Peyer's patch (tissue), 4 donors: ENCODE results near the gene MRPS2. TPM values are rescaled to one million over a fixed set of nuclear protein-coding genes. Genes with fewer than 3 reads are reported as not detected.

Experiments
- DNase-seq, 3 donors: peaks; one replicate each; pipeline ENCODE4 v3.0.0-alpha.2; 2017 to 2019
- H3K27ac ChIP-seq, 4 donors: fragments of 200-600 bp; sonication (generic); one replicate each; pipeline ENCODE4 v1.5.1; 2016 to 2019
- H3K27me3 ChIP-seq, 2 donors: fragments of 200-600 bp; sonication (generic); one replicate each; pipeline ENCODE4 v1.5.1; 2019
- H3K36me3 ChIP-seq, 3 donors: fragments of 200-600 bp; sonication (generic); one replicate each; pipeline ENCODE4 v1.5.1; 2016 to 2019
- H3K4me1 ChIP-seq, 4 donors: fragments of 200-600 bp; sonication (generic); one replicate each; pipeline ENCODE4 v1.5.1; 2016 to 2019
- H3K4me3 ChIP-seq, 4 donors: fragments of 200-600 bp; sonication (generic); 1 replicate in 3 of 4; 2 replicates in 1 of 4; pipeline ENCODE4 v1.5.1; 2016 to 2019; ENCODE audit warnings: mild to moderate bottlenecking in 1 of 4
- H3K9me3 ChIP-seq, 4 donors: fragments of 200-600 bp; sonication (generic); one replicate each; pipeline ENCODE4 v1.5.1; 2016 to 2019; ENCODE audit warnings: mild to moderate bottlenecking in 1 of 4
- POLR2A ChIP-seq, 2 donors: fragments of 450-650 bp; IDR thresholded peaks; one replicate each; pipeline ENCODE4 v1.5.1; 2017; ENCODE audit warnings: antibody characterized with exemption in 2 of 2, mild to moderate bottlenecking in 2 of 2, moderate library complexity in 2 of 2
- total RNA-seq, 4 donors: library from RNA; depleted of rRNA; stranded (reverse); fragments of >200 nt; gene quantifications; one replicate each; pipeline ENCODE4 v1.1.0, GENCODE V29; 2016
- TF ChIP-seq, protein P1 (sequence below), 6 experiments: fragments of 450-650 bp in 4 of 6; fragments of 200-600 bp in 2 of 6; sonication (generic) in 1 of 6; IDR thresholded peaks; one replicate each; pipeline ENCODE4 v1.5.1; 2017 to 2019; ENCODE audit warnings: antibody characterized with exemption in 6 of 6, mild to moderate bottlenecking in 3 of 6, moderate library complexity in 1 of 6

MRPS2 gene
- total RNA-seq, 4 donors from 2014 or later: 22.3 to 42.7 (median 32.4) TPM

- no peaks in the 10 kb centered on the region for H3K27me3 ChIP-seq
- no peaks in the 10 kb centered on the region for H3K36me3 ChIP-seq
- no peaks in the 10 kb centered on the region for H3K9me3 ChIP-seq
- no peak overlapping the region for H3K27ac ChIP-seq
- H3K4me1 ChIP-seq: no peaks in the 10 kb centered on the region
- no peak overlapping the region for H3K4me3 ChIP-seq
- peak in 1 of 3 donors; percentile 23 for DNase-seq
- TF ChIP-seq, protein P1, sequence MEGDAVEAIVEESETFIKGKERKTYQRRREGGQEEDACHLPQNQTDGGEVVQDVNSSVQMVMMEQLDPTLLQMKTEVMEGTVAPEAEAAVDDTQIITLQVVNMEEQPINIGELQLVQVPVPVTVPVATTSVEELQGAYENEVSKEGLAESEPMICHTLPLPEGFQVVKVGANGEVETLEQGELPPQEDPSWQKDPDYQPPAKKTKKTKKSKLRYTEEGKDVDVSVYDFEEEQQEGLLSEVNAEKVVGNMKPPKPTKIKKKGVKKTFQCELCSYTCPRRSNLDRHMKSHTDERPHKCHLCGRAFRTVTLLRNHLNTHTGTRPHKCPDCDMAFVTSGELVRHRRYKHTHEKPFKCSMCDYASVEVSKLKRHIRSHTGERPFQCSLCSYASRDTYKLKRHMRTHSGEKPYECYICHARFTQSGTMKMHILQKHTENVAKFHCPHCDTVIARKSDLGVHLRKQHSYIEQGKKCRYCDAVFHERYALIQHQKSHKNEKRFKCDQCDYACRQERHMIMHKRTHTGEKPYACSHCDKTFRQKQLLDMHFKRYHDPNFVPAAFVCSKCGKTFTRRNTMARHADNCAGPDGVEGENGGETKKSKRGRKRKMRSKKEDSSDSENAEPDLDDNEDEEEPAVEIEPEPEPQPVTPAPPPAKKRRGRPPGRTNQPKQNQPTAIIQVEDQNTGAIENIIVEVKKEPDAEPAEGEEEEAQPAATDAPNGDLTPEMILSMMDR (IDR thresholded peaks at IDR 0.05): no peak
- no peak for TF ChIP-seq POLR2A (IDR thresholded peaks at IDR 0.05)
Observed at GRCh38 chr9:135514342-135515082, 14.0 kb downstream of the MRPS2 start.

DNA sequence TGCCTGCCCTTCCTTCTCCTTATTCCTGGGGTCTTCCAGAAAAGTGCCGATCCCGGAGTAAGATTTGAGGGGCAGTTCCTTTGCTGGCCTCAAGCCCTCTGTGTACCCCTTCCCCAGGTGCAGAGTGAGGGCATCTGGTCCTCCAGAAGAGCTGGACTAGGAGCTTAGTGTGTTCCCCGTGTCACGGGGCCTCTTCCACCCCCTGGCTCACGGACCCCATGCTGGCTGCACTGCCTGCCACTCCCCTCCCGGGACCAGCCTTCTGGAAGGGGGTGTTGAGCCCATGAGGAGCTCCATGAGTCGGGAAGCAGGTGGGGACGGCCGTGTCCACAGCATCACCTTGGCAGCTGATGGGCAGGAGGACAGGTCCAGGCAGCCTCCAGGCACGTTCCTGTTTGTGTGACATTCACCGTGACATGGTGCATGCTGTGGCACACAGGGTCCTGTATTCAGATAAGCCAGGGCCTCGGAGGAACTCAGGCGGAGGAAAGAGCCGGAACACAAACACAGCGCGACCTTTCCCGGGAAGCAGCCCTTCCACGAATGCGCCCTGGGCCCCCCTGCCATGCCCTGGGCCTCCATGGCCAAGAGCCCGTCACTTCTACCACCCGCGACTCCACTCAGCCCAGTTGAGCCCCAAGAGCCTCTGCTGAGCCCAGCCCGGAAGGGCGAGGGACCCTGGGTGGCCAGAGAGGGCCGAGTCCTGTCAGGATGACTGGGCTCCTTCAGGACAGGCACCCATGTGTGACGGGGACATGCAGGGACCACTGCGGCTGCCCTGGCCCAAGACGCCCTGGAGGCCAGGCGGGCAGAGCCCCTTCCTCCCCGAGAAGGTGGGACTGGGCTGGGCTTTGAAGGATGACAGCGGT lies 14.8 kb downstream of the MRPS2 start:
- no peaks in the 10 kb centered on the region for H3K36me3 ChIP-seq
- H3K27ac ChIP-seq: no peak overlapping the region
- TF ChIP-seq POLR2A (IDR thresholded peaks at IDR 0.05): no peak
- TF ChIP-seq, protein P1 (IDR thresholded peaks at IDR 0.05): no peak
- H3K4me3 ChIP-seq: no peak overlapping the region
- H3K9me3 ChIP-seq: no peaks in the 10 kb centered on the region
- no peaks in the 10 kb centered on the region for H3K27me3 ChIP-seq
- peak in 1 of 3 donors; percentile 37 for DNase-seq
- no peaks in the 10 kb centered on the region for H3K4me1 ChIP-seq

- no peaks in the 10 kb centered on the region for H3K4me1 ChIP-seq
- peak in 1 of 3 donors; percentile 32 for DNase-seq
- H3K27ac ChIP-seq: no peak overlapping the region
- no peaks in the 10 kb centered on the region for H3K9me3 ChIP-seq
- no peaks in the 10 kb centered on the region for H3K27me3 ChIP-seq
- H3K36me3 ChIP-seq: no peaks in the 10 kb centered on the region
- TF ChIP-seq POLR2A (IDR thresholded peaks at IDR 0.05): no peak
- TF ChIP-seq, protein P1 (IDR thresholded peaks at IDR 0.05): no peak
- no peak overlapping the region for H3K4me3 ChIP-seq
Observed at GRCh38 chr9:135516132-135516860, 15.8 kb downstream of the MRPS2 start.

- Histone ChIP-seq H3K36me3 (no peaks in the 10 kb centered on the region), H3K4me1 (no peaks in the 10 kb centered on the region), H3K27me3 (no peaks in the 10 kb centered on the region), H3K27ac (no peak overlapping the region), H3K4me3 (no peak overlapping the region), H3K9me3 (no peaks in the 10 kb centered on the region)
- peak in 1 of 3 donors; percentile 36 for DNase-seq
- no peak for TF ChIP-seq POLR2A (IDR thresholded peaks at IDR 0.05)
- TF ChIP-seq, protein P1 (IDR thresholded peaks at IDR 0.05): no peak
Observed at GRCh38 chr9:135517407-135517822, 16.9 kb downstream of the MRPS2 start.

GRCh38 chr9:135519179-135519971 lies 18.9 kb downstream of the MRPS2 start:
- DNase-seq: no peak
- no peak overlapping the region for H3K4me3 ChIP-seq
- no peak for TF ChIP-seq POLR2A (IDR thresholded peaks at IDR 0.05)
- TF ChIP-seq, protein P1 (IDR thresholded peaks at IDR 0.05): no peak

More at GRCh38 chr9:135519179-135519971, 18.9 kb downstream of the MRPS2 start:
- H3K9me3 ChIP-seq: no peaks in the 10 kb centered on the region
- H3K4me1 ChIP-seq: no peaks in the 10 kb centered on the region
- H3K27me3 ChIP-seq: no peaks in the 10 kb centered on the region
- H3K27ac ChIP-seq: no peak overlapping the region
- H3K36me3 ChIP-seq: no peaks in the 10 kb centered on the region
